Hematopoietic multipotent progenitor cell treated with erythropoietin and hydrocortisone succinate and interleukin-3 and kit ligand, for 6 days (in vitro differentiated cells): Measurements from ENCODE around the gene APOA1.

Source experiments
- DNase-seq: peaks from one replicate; pipeline ENCODE4 v3.0.0-alpha.2; 2015

APOA1 gene

GRCh38 chr11:116837231-116838091 is at the start of gene APOA1:
Gene APOA1, minus strand, starts transcription at chr11:116837622. Its CDS starts 235 bp downstream, at chr11:116837387.
- no peak for DNase-seq

- no peak for DNase-seq
Measured at GRCh38 chr11:116885951-116886655, 48.7 kb upstream of the APOA1 start.

- no peak for DNase-seq
Measured at GRCh38 chr11:116882386-116882785, 45.0 kb upstream of the APOA1 start.

- DNase-seq, result no peak
Measured at GRCh38 chr11:116881143-116881542, 43.7 kb upstream of the APOA1 start.

- DNase-seq, result peak; percentile 88
Measured at GRCh38 chr11:116879800-116880625, 42.6 kb upstream of the APOA1 start.

GRCh38 chr11:116876656-116877055 is 39.2 kb upstream of the APOA1 start:
- no peak for DNase-seq

GRCh38 chr11:116875194-116875593 is 37.8 kb upstream of the APOA1 start:
- DNase-seq, result no peak

GRCh38 chr11:116874251-116874650 is 36.8 kb upstream of the APOA1 start:
- DNase-seq, result no peak

GRCh38 chr11:116873381-116873780 is 36.0 kb upstream of the APOA1 start:
- DNase-seq, result no peak

- DNase-seq, result no peak
Measured at GRCh38 chr11:116871248-116871647, 33.8 kb upstream of the APOA1 start.

- DNase-seq, result peak; percentile 33
Measured at GRCh38 chr11:116870054-116870453, 32.6 kb upstream of the APOA1 start.

GRCh38 chr11:116869610-116870009 is 32.2 kb upstream of the APOA1 start:
- DNase-seq, result no peak

GRCh38 chr11:116868066-116868465 is 30.6 kb upstream of the APOA1 start:
- no peak for DNase-seq

GRCh38 chr11:116867619-116868018 is 30.2 kb upstream of the APOA1 start:
- DNase-seq, result no peak

- no peak for DNase-seq
Measured at GRCh38 chr11:116866804-116867455, 29.5 kb upstream of the APOA1 start.

- no peak for DNase-seq
Measured at GRCh38 chr11:116865696-116866095, 28.3 kb upstream of the APOA1 start.

GRCh38 chr11:116864531-116864930 is 27.1 kb upstream of the APOA1 start:
- DNase-seq, result no peak

GRCh38 chr11:116862951-116863350 is 25.5 kb upstream of the APOA1 start:
- DNase-seq, result no peak

- DNase-seq, result no peak
Measured at GRCh38 chr11:116862185-116862584, 24.8 kb upstream of the APOA1 start.

- no peak for DNase-seq
Measured at GRCh38 chr11:116861539-116861938, 24.1 kb upstream of the APOA1 start.

- no peak for DNase-seq
Measured at GRCh38 chr11:116860303-116860702, 22.9 kb upstream of the APOA1 start.

- DNase-seq, result no peak
Measured at GRCh38 chr11:116859175-116859574, 21.8 kb upstream of the APOA1 start.

GRCh38 chr11:116857936-116858335 is 20.5 kb upstream of the APOA1 start:
- no peak for DNase-seq
